Measurements from ENCODE around the gene COBLL1. TPM values are rescaled to one million over a fixed set of nuclear protein-coding genes. Genes with fewer than 3 reads are reported as not detected.

COBLL1 gene
- total and polyA plus RNA-seq, 11 donors, result 4.0 to 36.9 (median 16.2) TPM

DNA sequence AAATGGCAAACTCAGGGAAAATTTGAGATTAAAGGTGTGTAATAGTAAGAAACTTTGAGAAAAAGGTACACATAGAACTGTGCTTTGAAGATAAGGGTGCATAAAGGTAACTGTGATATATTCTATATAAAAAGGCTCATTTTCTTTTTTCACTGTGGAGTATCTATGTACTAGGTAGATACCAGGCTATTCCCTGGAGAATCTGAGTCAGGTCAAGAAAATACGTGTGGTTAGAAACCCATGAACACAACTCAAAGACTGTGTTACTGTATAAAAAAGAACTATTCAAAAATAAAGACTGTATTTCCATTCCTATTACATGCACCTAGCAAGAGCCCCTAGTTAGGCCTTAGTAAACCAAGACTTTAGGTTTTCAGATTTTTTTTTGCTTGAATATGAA is 120.2 kb downstream of the COBLL1 start:
- H3K27ac ChIP-seq, result no peak overlapping the region
- H3K4me3 ChIP-seq, result no peak overlapping the region
- ATAC-seq (no peak), DNase-seq (no peak)
- no peaks in the 10 kb centered on the region for H3K27me3 ChIP-seq
- H3K4me1 ChIP-seq, result peaks cover 0 to 32% (median 13%) of the 10 kb centered on the region in 12 donors
- H3K9me3 ChIP-seq, result no peaks in the 10 kb centered on the region
- peaks cover 0 to 38% (median 0%) of the 10 kb centered on the region in 9 donors for H3K36me3 ChIP-seq
- intact Hi-C loops (cut with DNase I), result loop anchor here in 1 of 10 donors (5.0 kb wide), 1 partner anchor 99 kb away; the partner anchor contains the start of gene GRB14
- 89 to 92% (median 91%) methylated on average over 1 of the region's 1 CpG for WGBS, 4 donors
- TF ChIP-seq, protein P1, sequence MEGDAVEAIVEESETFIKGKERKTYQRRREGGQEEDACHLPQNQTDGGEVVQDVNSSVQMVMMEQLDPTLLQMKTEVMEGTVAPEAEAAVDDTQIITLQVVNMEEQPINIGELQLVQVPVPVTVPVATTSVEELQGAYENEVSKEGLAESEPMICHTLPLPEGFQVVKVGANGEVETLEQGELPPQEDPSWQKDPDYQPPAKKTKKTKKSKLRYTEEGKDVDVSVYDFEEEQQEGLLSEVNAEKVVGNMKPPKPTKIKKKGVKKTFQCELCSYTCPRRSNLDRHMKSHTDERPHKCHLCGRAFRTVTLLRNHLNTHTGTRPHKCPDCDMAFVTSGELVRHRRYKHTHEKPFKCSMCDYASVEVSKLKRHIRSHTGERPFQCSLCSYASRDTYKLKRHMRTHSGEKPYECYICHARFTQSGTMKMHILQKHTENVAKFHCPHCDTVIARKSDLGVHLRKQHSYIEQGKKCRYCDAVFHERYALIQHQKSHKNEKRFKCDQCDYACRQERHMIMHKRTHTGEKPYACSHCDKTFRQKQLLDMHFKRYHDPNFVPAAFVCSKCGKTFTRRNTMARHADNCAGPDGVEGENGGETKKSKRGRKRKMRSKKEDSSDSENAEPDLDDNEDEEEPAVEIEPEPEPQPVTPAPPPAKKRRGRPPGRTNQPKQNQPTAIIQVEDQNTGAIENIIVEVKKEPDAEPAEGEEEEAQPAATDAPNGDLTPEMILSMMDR (IDR thresholded peaks at IDR 0.05), result no peak
- no peak for TF ChIP-seq POLR2A (IDR thresholded peaks at IDR 0.05)

DNA sequence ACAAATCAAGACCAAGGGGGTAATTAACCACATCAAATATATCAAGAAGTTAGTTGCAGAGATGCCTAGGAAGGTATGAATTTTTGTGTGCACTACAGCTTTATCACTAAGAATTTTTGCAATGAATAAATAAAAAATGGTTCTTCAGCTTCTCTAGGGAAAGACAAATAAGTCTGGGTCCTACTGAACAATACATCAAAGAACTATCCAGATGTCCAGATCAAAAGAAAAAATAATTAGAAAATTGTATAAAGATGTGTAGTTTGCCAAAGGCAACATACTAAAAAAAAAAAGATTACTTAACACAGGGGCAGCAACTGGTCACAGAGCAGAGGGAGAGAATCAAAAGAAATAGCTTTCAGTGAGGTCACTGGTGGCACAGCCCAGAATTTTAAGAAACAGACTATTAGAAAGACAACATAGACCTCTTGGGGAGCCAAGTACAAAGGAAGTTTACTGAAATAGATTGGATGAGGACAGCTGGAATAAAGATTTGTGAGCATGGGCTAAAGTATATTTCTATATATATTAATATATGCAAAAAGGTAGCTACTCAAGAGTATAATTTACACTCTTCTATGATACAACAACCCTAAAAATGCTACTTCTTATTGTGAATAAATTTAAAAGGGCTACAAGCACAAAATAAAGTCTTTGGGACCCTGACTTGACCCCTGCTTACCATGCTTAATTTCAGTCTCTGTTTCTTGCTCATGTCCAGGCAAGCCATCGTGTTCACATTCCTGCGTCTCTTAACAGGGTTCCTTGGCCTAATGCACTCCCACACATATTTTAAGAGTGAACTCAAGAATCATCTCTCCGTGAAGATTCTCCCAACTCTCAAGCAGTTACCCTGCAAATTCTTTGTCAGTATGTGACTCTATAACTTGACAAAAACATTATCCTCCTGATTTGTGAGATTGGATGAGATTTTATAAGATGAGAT is 121.4 kb downstream of the COBLL1 start:
- intact Hi-C loops (cut with DNase I), result loop anchor here in 8 of 10 donors (5.0 to 10.0 kb wide), 4 partner anchors 98 to 163 kb away; partner anchors contain the start of gene GRB14 (in 1 of the 8)
- no peak overlapping the region for H3K4me3 ChIP-seq
- no peaks in the 10 kb centered on the region for H3K27me3 ChIP-seq
- peak in 1 of 4 donors; percentile 36 for ATAC-seq
- H3K27ac ChIP-seq, result peak overlapping the region in 1 of 12 donors; percentile 6
- H3K4me1 ChIP-seq, result peaks cover 0 to 32% (median 13%) of the 10 kb centered on the region in 12 donors
- 50 to 65% (median 58%) methylated on average over 3 of the region's 3 CpGs for WGBS, 4 donors
- no peak for TF ChIP-seq POLR2A (IDR thresholded peaks at IDR 0.05)
- TF ChIP-seq, protein P1 (IDR thresholded peaks at IDR 0.05), result no peak
- no peak for DNase-seq
- peaks cover 0 to 38% (median 0%) of the 10 kb centered on the region in 9 donors for H3K36me3 ChIP-seq
- H3K9me3 ChIP-seq, result no peaks in the 10 kb centered on the region

DNA sequence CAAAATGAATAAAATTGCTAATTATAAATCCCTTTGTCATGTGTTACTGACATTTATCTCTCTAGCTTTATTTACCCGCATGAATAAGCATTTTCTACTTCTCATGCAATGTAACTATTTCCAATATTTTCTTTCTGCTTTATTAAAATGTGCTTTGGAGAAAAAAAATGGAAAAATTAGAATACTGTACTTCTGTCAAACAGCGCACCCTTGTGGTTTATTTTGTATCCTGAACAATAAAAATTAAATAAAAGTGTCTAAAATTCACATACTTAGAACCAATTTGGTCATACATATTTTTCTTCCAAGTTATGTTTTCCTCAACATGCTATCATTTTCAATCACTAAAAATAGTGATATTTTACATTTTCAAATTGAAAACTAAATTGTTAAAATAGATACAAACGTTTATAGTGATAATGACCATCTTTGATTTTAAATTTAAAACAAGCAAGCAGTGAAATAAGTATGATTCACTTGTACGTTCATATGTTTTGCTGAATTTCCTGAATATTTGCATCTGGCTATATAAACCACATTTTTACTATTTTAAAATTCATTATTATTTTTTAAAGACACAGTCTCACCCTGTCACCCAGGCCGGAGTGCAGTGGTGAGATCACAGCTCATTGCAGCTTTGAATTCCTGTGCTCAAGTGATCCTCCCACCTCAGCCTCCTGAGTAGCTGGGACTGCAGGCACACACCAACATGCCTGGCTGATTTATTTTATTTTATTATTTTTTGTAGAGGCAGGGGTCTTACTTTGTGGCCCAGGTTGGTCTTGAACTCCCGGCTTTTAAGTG is 124.4 kb downstream of the COBLL1 start:
- no peak overlapping the region for H3K27ac ChIP-seq
- no peaks in the 10 kb centered on the region for H3K9me3 ChIP-seq
- H3K36me3 ChIP-seq, result peaks cover 0 to 44% (median 0%) of the 10 kb centered on the region in 9 donors
- intact Hi-C loops (cut with DNase I), result loop anchor here in 9 of 10 donors (2.0 to 10.0 kb wide), 4 partner anchors 152 to 160 kb away; no protein-coding TSS in a partner anchor
- ATAC-seq (no peak), DNase-seq (no peak)
- H3K27me3 ChIP-seq, result no peaks in the 10 kb centered on the region
- peaks cover 0 to 20% (median 3%) of the 10 kb centered on the region in 12 donors for H3K4me1 ChIP-seq
- H3K4me3 ChIP-seq, result no peak overlapping the region
- TF ChIP-seq, protein P1 (IDR thresholded peaks at IDR 0.05), result peak; percentile 43 to 72 (median 62)
- no peak for TF ChIP-seq POLR2A (IDR thresholded peaks at IDR 0.05)
- 76 to 81% (median 77%) methylated on average over 6 of the region's 6 CpGs for WGBS, 4 donors

Measured in heart left ventricle (tissue), 16 donors.